Right renal pelvis (tissue), 4 donors: ENCODE results near the gene RAB5B. TPM values are rescaled to one million over a fixed set of nuclear protein-coding genes. Genes with fewer than 3 reads are reported as not detected.
A peak's percentile ranks its signal among the peaks of the same experiment; 100 is the strongest.
"Not testable (repeated sequence)": the region's sequence is repeated elsewhere in the genome, so short reads cannot be mapped to it uniquely, and the experiment has no call there.

Source experiments
- DNase-seq, 4 donors: peaks; one replicate each; pipeline ENCODE4 v3.0.0-alpha.2; 2013; ENCODE audit warnings: low read depth in 4 of 4, low spot score in 3 of 4, missing footprints in 1 of 4
- polyA plus RNA-seq, 4 donors: library from polyadenylated mRNA; unstranded; fragments of 120-200 nt; gene quantifications; one replicate each; pipeline ENCODE4 v1.2.1, GENCODE V29; 2013; ENCODE audit not compliant: insufficient read length in 4 of 4

Gene RAB5B
- polyA plus RNA-seq, 4 donors = 157 to 181 (median 171) TPM

DNA sequence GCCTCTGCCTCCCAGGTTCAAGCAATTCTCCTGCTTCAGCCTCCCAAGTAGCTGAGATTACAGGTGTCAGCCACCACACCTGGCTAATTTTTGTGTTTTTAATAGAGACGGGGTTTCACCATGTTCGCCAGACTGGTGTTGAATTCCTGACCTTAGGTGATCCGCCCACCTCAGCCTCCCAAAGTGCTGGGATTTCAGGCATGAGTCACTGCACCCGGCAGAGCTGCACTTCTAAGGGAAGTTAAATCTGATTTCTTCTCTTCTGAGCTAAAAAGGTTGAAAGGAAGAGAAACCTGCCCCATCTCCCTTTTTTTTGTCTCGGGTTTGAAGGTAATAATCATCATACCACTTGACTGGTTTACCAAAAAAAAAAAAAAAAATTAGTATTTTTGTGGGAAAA, 8.0 kb downstream of the RAB5B start:
- DNase-seq = not testable (repeated sequence)

DNA sequence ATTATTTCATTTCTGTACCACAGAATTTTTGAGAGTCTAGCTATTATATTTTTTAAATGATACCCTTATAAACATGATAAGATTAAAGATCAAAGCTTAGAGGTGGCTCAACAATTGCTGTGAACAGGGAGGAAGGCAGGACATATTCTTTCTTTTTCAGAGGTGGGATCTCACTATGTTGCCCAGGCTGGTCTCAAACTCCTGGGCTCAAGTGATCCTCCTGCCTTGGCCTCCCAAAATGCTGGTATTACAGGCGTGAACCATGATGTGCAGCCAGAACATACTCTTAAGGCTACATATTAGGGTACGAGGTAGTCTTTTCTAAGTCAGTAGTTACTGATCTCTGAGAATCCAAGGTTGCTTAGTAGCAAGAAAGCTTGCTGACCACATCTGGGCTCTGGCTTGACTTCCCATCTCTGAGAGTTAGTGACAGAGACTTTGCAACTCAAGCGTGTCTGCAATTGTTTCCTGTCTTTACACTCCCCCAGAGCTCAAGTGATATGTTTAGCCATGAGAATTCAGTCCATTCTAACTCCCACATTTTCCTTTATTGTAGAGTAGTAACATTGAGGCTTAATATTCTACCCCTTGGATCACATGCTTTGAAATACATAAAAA, 8.6 kb downstream of the RAB5B start:
- DNase-seq = no peak

DNA sequence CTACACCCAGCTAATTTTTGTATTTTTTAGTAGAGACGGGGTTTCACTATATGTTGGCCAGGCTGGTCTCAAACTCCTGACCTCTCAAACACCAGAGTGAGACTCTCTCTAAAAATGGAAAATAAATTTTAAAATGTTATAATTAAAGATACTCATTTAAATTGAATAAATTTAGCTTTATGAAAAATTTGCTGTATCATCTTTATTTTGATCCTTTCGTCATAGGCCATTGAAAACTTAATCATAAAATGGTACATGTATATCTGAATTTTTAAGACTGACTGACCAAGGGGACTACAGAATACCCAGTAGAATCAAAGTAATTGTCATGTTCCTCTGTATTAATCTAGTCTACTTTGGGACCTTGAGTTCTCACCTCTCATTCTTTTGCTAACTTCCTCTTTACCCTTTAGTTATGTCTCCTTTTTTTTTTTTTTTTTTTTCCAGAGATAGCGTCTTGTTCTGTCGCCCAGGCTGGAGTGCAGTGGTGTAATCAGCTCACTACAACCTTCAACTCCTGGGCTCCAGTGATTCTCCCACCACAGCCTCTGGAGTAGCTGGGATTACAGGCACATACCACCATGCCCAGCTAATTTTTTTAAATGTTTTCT, 9.5 kb downstream of the RAB5B start:
- DNase-seq = no peak

DNA sequence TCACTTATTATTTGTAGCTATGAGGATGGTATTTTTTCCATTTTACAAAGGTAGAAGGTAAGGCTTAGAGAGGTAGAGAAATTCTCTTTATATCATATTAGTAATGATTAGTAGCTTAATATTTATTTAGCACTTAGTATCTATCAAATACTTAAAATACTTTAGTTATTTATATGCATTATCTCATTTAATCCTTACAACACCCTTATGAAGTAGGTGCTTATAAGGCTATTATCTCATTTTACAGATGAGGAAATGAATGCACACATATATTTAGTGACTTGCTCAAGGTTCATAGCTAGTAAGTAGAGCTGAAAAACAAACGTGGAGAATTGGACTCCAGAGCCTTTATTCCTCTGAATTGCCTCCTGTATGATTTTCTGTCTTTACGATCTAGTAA, 11.0 kb downstream of the RAB5B start:
- no peak for DNase-seq

DNA sequence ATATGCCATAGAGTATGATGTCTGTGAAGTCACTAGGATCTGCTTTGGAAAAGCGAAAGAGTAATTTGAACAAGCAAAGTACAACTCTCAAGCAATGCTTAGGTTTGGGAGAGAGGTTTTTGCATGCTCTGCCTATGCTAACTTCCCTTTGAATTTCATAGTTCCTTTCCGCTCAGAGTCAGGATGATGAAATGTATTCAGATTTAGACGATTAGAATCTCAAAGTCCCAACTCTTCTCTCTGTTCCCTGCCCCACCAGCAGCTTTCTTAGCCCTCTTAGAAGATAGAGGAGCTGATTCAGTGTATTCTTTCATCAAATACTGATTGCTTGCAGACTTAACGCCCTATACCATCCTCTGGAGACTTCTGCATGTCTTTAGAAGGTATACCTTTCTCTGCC, 11.5 kb downstream of the RAB5B start:
- no peak for DNase-seq

DNA sequence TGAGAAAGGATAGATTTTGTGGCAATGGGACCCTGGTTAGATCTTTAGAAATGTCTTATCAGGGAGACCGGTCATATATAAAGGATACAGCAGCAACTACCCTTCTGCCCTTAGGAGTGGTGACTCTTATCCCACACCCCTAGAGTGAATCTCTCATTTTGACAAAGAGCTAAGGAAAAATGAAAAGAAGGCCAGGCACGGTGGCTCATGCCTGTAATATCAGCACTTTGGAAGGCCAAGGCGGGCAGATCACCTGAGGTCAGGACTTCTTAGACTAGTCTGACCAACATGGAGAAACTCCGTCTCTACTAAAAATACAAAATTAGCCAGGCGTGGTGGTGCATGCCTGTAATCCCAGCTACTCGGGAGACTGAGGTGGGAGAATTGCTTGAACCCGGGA, 12.1 kb downstream of the RAB5B start:
- DNase-seq = not testable (repeated sequence)

DNA sequence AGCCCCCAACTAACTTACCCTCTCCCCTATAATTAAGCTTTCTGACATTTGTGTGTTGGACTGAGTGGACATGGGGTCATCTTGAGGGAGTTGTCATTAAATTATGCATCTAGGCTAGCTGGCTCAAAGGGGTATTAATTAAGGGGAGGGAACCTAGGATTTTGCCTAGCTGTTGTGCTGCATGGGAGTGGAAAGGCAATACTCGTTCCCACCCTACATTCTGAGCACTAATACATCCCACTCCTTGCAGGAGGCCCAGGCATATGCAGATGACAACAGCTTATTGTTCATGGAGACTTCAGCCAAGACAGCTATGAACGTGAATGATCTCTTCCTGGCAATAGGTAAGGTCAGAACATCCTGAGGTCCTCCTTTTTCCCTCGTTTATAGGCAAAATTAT, 17.2 kb downstream of the RAB5B start:
- DNase-seq = no peak

DNA sequence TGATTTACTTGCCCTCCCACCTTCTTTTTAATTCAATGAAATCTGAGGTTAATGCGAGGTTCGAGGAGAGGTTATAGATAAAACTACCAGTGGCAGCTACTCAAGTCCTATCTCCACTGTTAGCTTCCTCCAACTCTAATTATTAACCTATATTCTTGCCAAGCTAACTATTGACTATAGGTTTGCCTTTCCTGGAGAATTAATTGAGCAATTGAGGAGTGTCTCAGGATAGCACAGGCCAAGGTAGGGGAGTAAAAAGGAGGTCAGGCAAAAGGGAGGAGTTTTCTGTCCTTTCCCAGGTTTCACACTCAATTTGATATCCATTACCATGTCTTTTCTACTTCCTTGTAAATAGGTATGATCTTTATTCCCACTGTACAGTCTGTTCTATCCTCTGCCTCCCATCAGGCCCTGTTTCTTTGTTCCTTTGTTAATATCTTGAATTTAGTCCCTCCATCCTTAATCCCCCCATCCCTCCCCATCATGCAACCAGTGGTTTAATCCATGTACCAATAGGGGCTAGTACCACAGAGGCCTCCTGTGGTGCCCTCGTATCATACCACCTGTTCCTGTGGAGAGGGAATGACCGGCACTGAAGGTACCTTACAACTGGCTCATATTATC, 19.5 kb downstream of the RAB5B start:
- DNase-seq = no peak

DNA sequence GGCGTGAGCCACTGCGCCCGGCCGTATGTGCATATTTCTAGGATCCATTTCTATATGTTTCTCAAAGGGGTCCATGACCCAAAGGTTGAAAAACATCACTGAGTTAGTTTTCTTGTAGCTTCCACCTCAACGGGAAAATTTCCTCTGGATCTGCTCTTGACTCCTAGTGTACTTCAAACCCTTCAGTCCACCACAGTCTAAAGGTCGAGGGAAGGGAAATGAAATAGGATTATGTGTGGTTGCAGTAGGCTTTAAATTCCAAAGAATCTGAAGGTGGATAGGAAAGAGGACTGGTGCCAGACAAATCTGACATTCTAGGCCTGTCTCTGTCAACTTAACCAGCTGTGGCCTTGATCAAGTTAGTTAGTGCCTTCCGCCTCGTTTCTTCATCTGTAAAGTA, 21.5 kb downstream of the RAB5B start:
- DNase-seq = no peak

DNA sequence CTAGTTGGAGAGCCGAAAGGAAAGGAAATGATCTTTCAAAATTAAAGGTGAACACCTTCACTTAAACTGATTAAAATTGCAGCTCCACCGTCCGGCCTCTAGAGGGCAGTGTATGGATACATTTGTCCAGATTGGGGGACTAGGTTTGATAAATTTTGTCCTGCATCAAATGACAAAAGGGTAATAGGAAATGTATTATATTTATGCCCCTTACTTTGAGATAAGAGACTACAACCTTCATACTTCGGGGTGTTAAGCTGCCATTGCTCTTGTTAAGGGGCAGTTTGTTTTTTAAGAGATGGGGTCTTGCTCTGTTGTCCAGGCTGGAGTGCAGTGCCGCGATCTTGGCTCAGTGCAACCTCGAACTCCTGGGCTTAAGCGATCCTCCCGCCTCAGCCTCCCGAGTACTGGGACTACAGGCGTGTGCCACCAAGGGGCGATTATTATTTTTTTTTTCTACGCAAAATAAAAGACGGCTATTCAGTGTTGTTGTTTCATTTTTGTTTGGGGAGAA, 22.4 kb downstream of the RAB5B start:
- DNase-seq = peak in 1 of 4 donors; percentile 63

DNA sequence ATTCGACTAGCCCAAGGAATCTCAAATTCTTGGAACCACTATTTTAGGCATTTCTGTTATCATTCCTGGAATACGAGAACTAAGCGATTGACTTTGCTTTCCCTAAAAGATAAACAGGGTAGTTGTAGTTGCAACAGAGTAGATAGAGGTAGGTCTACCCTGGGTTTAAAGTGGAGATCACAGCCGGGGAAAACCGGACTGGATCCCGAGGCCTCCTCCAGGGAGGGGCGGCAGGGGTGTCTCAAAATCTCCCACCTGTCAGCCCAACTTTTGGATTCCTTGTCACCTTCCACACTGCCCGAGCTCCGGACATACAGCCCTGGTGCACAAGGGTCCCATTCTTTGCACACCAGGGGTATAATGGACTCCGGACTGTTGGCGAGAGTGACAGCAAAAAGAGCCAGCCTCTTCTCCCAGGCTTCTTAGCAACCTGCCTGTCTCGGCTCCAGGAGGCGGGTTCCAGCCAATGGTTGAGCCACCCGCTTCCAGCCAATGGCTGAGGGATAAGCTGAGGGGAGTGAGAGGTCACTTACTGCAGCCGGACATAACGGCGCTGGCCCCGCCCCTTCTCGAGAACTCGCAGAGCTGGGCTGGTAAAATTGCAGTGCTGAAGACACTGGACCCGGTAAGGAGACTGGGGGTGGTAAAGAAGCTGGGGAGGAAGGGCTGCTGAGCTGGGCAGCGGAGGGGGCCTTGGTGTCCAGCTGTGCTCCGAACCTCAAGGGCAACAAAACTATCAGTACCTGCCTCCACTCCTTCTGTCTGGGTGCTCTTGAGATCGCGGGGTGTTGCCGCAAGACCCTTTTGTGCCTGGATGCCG, 23.0 kb downstream of the RAB5B start, which contains the start of gene SUOX:
TSS of gene SUOX (plus strand) at position 562 of the 820 bp plus-strand sequence. CDS start 4,946 bp downstream, outside the sequence.
- peak; percentile 87 to 95 (median 93) for DNase-seq

DNA sequence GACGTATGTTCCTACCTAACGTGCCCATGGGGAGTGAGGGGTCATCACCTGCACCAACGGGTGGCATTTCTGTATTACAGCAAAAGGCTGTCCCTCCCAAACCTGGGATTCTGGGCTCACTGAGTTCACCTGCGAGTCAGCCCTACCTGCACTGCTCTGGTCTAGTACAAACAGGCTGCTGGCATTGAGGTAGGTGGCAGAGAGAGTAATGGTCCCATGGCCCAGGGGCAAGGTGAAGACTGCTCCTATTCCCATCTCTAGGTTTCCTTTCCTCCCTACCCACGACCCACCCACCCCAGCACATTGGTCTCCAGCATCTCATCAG, 23.6 kb downstream of the RAB5B start:
- no peak for DNase-seq

DNA sequence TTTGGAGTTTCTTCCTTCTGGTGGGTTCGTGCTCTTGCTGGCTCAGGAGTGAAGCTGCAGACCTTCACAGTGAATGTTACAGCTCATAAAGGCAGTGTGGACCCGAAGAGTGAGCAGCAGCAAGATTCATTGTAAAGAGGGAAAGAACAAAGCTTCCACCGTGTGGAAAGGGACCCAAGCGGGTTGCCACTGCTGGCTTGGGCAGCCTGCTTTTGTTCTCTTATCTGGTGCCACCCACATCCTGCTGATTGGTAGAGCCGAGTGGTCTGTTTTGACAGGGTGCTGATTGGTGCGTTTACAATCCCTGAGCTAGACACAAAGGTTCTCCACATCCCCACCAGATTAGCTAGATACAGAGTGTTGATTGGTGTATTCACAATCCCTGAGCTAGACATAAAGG, 25.6 kb downstream of the RAB5B start:
- DNase-seq = not testable (repeated sequence)

DNA sequence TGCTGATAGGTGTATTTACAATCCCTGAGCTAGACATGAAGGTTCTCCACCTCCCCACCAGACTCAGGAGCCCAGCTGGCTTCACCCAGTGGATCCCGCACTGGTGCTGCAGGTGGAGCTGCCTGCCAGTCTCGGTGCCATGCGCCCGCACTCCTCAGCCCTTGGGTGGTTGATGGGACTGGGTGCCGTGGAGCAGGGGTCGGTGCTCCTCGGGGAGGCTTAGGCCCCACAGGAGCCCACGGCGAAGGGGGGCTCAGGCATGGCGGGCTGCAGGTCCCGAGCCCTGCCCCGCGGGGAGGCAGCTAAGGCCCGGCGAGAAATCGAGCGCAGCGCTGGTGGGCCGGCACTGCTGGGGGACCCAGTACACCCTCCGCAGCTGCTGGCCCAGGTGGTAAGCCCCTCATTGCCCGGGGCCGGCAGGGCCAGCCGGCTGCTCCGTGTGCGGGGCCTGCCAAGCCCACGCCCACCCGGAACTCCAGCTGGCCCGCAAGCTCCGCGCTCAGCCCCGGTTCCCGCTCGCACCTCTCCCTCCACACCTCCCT, 26.2 kb downstream of the RAB5B start:
- DNase-seq = not testable (repeated sequence)

DNA sequence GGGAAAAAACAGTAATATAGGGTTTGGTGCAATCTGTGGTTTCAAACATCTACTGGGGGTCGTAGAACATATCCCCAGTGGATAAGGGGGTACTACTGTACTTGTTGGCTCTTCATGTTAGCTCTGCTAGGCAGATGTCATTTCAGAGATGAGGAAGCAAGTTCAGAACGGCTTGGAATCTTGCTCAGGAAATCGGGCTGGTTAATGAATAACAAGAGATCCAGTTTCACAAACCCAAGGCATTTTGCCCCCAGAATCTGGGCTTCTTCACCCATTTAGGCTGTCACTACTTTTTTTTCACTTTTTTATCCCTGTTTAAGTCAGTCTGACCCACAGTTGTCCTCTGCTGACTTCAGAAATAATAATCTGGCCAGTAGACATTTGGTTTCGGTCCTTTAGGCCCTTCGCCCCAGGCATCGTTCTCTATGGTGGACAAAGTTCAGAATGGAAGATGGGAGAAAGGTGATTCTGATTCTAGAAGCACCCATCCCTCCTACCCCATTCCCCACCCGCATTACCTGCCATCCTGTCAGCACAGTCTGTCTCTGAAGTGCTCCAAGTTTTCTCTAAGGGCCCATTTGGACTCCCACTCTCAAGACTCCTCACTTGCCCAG, 27.7 kb downstream of the RAB5B start:
- no peak for DNase-seq

DNA sequence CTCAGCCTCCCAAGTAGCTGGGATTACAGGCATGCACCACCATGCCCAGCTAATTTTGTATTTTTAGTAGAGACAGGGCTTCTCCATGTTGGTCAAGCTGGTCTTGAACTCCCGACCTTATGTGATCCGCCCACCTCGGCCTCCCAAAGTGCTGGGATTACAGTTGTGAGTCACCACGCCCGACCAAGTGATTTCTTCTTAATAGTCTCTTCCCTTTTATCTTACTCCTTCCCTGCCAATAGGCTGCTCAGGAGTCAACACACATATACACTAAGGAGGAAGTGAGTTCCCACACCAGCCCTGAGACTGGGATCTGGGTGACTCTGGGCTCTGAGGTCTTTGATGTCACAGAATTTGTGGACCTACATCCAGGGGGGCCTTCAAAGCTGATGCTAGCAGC, 29.5 kb downstream of the RAB5B start:
- not testable (repeated sequence) for DNase-seq

DNA sequence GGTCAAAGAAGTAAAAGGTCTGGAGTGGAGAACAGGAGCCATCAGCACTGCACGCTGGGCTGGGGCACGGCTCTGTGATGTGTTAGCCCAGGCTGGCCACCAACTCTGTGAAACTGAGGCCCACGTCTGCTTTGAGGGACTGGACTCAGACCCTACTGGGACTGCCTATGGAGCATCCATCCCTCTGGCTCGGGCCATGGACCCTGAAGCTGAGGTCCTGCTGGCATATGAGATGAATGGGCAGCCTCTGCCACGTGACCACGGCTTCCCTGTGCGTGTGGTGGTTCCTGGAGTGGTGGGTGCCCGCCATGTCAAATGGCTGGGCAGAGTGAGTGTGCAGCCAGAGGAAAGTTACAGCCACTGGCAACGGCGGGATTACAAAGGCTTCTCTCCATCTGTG, 30.3 kb downstream of the RAB5B start:
- no peak for DNase-seq

DNA sequence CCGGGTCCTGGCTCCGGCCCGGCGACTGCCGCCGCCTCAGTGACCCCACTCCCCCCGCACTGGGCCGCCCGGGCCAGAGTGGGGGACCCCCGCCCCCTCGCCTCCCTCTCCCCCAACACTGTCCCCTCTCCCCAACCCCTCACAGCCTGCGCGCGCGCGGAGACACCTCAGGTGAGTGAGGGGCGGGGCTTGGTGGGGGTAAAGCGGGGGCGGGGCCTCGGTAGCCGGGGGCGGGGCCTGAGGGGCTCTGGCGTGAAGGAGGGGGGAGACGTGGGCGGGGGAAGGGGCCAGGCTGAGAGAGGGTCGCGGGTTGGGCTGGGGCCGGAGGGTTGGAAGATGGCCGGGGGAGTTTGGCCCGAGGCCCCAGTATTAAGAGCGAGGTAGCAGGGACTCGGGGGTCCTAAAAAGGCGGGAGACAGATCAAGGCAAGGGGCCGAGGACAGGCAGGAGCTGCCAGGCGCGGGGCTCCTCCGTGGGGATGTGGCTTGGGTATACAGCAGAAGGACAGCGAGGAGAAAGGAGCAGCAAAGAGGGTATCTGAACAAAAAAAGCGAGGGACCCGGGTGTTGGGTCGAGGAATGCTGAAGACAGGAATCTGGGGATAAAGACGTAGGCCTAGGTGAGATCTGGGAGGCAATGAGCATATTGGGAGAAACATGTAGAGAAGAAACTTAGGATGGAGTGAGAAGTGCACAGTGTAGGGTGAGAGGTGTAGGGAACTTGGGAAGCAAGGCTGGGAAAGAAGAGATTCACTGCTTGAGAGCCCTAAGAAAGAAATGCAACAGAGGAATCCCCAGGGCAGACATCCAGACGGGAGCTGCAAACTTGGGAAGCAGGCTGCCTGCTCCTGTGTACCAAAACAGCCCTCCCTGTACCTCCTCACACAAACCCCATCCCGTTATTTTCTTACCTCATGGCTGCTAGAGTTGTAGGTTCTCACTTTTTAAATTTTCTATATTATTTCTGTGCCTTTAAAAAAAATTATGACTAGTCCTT, 34.0 kb downstream of the RAB5B start:
- DNase-seq = no peak

DNA sequence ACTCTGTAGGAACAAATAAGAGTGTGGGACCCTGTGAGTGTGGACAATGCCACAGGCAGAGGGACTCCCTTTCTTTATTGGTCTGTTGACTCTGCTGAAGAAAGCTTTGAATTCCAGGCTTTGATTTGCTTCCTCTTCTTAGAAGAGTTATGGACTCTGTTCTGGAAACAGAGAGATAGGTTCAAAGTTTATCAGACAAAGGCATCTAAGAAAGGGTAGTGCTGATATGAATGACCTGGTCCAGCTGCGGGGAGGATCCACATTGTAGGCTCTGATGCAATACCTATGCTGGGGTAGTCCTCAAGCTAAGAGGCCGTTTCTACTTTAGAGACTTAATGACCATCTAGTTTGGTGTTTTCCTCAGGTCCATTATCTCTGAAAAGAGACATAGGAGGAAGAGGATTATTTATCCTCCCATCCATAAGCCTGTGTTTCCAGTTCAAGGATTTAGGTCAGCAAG, 36.3 kb downstream of the RAB5B start:
- DNase-seq = no peak
